Mesenchymal stem cell (in vitro differentiated cells and primary cell): Measurements from ENCODE around the gene PSPC1.

Experiments used
- DNase-seq: peaks from one replicate; pipeline ENCODE4 v3.0.0-alpha.2; 2013
- H2AFZ ChIP-seq: one replicate; pipeline ENCODE4 v1.6.1; 2013; ENCODE audit warnings: low read depth, mild to moderate bottlenecking, control low read depth, inconsistent platforms, low read length, moderate library complexity
- H2AK5ac ChIP-seq: 2 replicates; pipeline ENCODE4 v1.6.1; 2013; ENCODE audit warnings: low read length, moderate library complexity, mild to moderate bottlenecking, inconsistent platforms; ENCODE audit not compliant: severe bottlenecking
- H2BK120ac ChIP-seq: one replicate; pipeline ENCODE4 v1.6.1; 2013; ENCODE audit warnings: low read depth, mild to moderate bottlenecking, inconsistent platforms, low read length, moderate library complexity
- H2BK12ac ChIP-seq, 2 experiments: one replicate each; pipeline ENCODE4 v1.6.1; 2013; ENCODE audit warnings: inconsistent platforms in 2 of 2, low read length in 2 of 2, mild to moderate bottlenecking in 2 of 2, moderate library complexity in 2 of 2, control low read depth in 1 of 2
- H2BK15ac ChIP-seq: one replicate; pipeline ENCODE4 v1.6.1; 2013; ENCODE audit warnings: mild to moderate bottlenecking, low read depth, inconsistent platforms; ENCODE audit not compliant: poor library complexity, severe bottlenecking
- H2BK5ac ChIP-seq: 2 replicates; pipeline ENCODE4 v1.6.1; 2013; ENCODE audit warnings: low read depth, mild to moderate bottlenecking, low read length, control low read depth, inconsistent platforms; ENCODE audit not compliant: poor library complexity, severe bottlenecking
- H3K14ac ChIP-seq, 2 experiments: one replicate each; pipeline ENCODE4 v1.6.1; 2013; ENCODE audit warnings: inconsistent platforms in 2 of 2, low read length in 2 of 2, control low read depth in 1 of 2, mild to moderate bottlenecking in 1 of 2, moderate library complexity in 1 of 2
- H3K18ac ChIP-seq, 2 experiments: one replicate each; pipeline ENCODE4 v1.6.1; 2013; ENCODE audit warnings: inconsistent platforms in 2 of 2, low read length in 2 of 2, control low read depth in 1 of 2, low read depth in 1 of 2, mild to moderate bottlenecking in 1 of 2
- H3K23ac ChIP-seq, 2 experiments: one replicate each; pipeline ENCODE4 v1.6.1; 2013; ENCODE audit warnings: inconsistent platforms in 2 of 2, low read length in 2 of 2, mild to moderate bottlenecking in 2 of 2, moderate library complexity in 2 of 2, control low read depth in 1 of 2
- H3K27ac ChIP-seq: 2 replicates; pipeline ENCODE4 v1.5.1; 2013; ENCODE audit warnings: mild to moderate bottlenecking, moderate library complexity, low read length, control low read depth, inconsistent platforms; ENCODE audit not compliant: poor library complexity, severe bottlenecking
- H3K27me3 ChIP-seq, 2 experiments: 2 replicates each; pipeline versions ENCODE4 v1.6.1 to v1.7.0; 2013; ENCODE audit warnings: low read length in 2 of 2, mild to moderate bottlenecking in 2 of 2, moderate library complexity in 2 of 2, control low read depth in 1 of 2, inconsistent platforms in 1 of 2; ENCODE audit not compliant: control insufficient read depth in 1 of 2, insufficient read depth in 1 of 2
- H3K36me3 ChIP-seq, 2 experiments: 2 replicates each; pipeline versions ENCODE4 v1.6.1 to v1.7.0; 2013; ENCODE audit warnings: low read length in 2 of 2, control low read depth in 1 of 2, inconsistent platforms in 1 of 2, low read depth in 1 of 2, mild to moderate bottlenecking in 1 of 2; ENCODE audit not compliant: insufficient read depth in 2 of 2, control insufficient read depth in 1 of 2
- H3K4ac ChIP-seq, 2 experiments: one replicate each; pipeline ENCODE4 v1.6.1; 2013; ENCODE audit warnings: inconsistent platforms in 2 of 2, low read length in 2 of 2, mild to moderate bottlenecking in 2 of 2, moderate library complexity in 2 of 2, control low read depth in 1 of 2, low read depth in 1 of 2
- H3K4me1 ChIP-seq: 2 replicates; pipeline ENCODE4 v1.6.1; 2013; ENCODE audit warnings: low read depth, low read length, control low read depth; ENCODE audit not compliant: control insufficient read depth, insufficient read depth
- H3K4me2 ChIP-seq: 2 replicates; pipeline ENCODE4 v1.6.1; 2013; ENCODE audit warnings: low read length, mild to moderate bottlenecking, inconsistent platforms; ENCODE audit not compliant: poor library complexity, severe bottlenecking
- H3K4me3 ChIP-seq, 2 experiments: 2 replicates each; pipeline versions ENCODE4 v1.5.1 to v1.7.0; 2013; ENCODE audit warnings: low read length in 2 of 2, mild to moderate bottlenecking in 2 of 2, control low read depth in 1 of 2, low read depth in 1 of 2; ENCODE audit not compliant: insufficient read depth in 1 of 2
- H3K79me1 ChIP-seq: replicated peaks from 2 replicates; pipeline ENCODE4 v1.6.1; 2013; ENCODE audit warnings: mild to moderate bottlenecking, control low read depth, low read length, inconsistent platforms; ENCODE audit not compliant: poor library complexity, severe bottlenecking
- H3K9ac ChIP-seq: 2 replicates; pipeline ENCODE4 v1.7.0; 2013; ENCODE audit warnings: mild to moderate bottlenecking, low read length, moderate library complexity
- H3K9me3 ChIP-seq: 2 replicates; pipeline ENCODE4 v1.7.0; 2013; ENCODE audit warnings: mild to moderate bottlenecking, low read length; ENCODE audit not compliant: control insufficient read depth
- H4K8ac ChIP-seq: one replicate; pipeline ENCODE4 v1.6.1; 2013; ENCODE audit warnings: inconsistent platforms, mild to moderate bottlenecking, low read length, moderate library complexity
- H4K91ac ChIP-seq: one replicate; pipeline ENCODE4 v1.6.1; 2013; ENCODE audit warnings: mild to moderate bottlenecking, low read length, inconsistent platforms
- WGBS: methylation state at CpG from one replicate; pipeline ENCODE4 v1.1.7; 2013; ENCODE audit warnings: mixed read lengths; 5-methylcytosine and 5-hydroxymethylcytosine counted together

The PSPC1 gene

GRCh38 chr13:19672990-19673389, 109.8 kb downstream of the PSPC1 start:
- Histone ChIP-seq H2BK12ac (no peak overlapping the region), H2AFZ (no peak overlapping the region), H2BK120ac (no peak overlapping the region), H3K23ac (no peak overlapping the region), H3K4ac (no peak overlapping the region), H2BK15ac (no peak overlapping the region), H2AK5ac (no peak overlapping the region), H3K9me3 (no peaks in the 10 kb centered on the region), H3K4me2 (no peak overlapping the region), H3K9ac (no peak overlapping the region), H3K4me1 (peaks cover 2% of the 10 kb centered on the region), H3K79me1 (peaks cover 21% of the 10 kb centered on the region), H2BK5ac (no peak overlapping the region), H4K8ac (no peak overlapping the region), H3K36me3 (peaks cover 35 to 95% of the 10 kb centered on the region in 2 experiments), H3K4me3 (no peak overlapping the region), H3K18ac (no peak overlapping the region), H3K27ac (no peak overlapping the region), H3K14ac (no peak overlapping the region), H3K27me3 (no peaks in the 10 kb centered on the region), H4K91ac (no peak overlapping the region)
- 90% methylated on average over 3 of the region's 5 CpGs for WGBS
- no peak for DNase-seq

- WGBS, result no CpG with 5 or more reads among the region's 3 CpGs
- Histone ChIP-seq H2AK5ac (no peak overlapping the region), H4K8ac (no peak overlapping the region), H2BK12ac (no peak overlapping the region), H3K27me3 (no peaks in the 10 kb centered on the region), H4K91ac (no peak overlapping the region), H2BK5ac (no peak overlapping the region), H3K14ac (no peak overlapping the region), H2AFZ (no peak overlapping the region), H3K9me3 (no peaks in the 10 kb centered on the region), H3K18ac (no peak overlapping the region), H3K4me3 (no peak overlapping the region), H2BK15ac (no peak overlapping the region), H3K23ac (no peak overlapping the region), H3K79me1 (peaks cover 20% of the 10 kb centered on the region), H3K9ac (no peak overlapping the region), H3K4ac (no peak overlapping the region), H2BK120ac (no peak overlapping the region), H3K4me1 (peaks cover 2% of the 10 kb centered on the region), H3K36me3 (peaks cover 52 to 99% of the 10 kb centered on the region in 2 experiments), H3K27ac (peak overlapping the region; percentile 21), H3K4me2 (no peak overlapping the region)
- no peak for DNase-seq
Measured at GRCh38 chr13:19670147-19670546, 112.6 kb downstream of the PSPC1 start.

GRCh38 chr13:19668778-19669177, 114.0 kb downstream of the PSPC1 start:
- Histone ChIP-seq H3K18ac (no peak overlapping the region), H2AK5ac (no peak overlapping the region), H3K36me3 (peaks cover 58 to 99% of the 10 kb centered on the region in 2 experiments), H3K4ac (no peak overlapping the region), H2BK15ac (no peak overlapping the region), H4K91ac (no peak overlapping the region), H3K4me3 (no peak overlapping the region), H3K23ac (no peak overlapping the region), H3K9ac (no peak overlapping the region), H2BK5ac (no peak overlapping the region), H2BK120ac (no peak overlapping the region), H3K9me3 (no peaks in the 10 kb centered on the region), H4K8ac (no peak overlapping the region), H2AFZ (no peak overlapping the region), H3K79me1 (peaks cover 16% of the 10 kb centered on the region), H3K27me3 (no peaks in the 10 kb centered on the region), H3K4me1 (peaks cover 2% of the 10 kb centered on the region), H3K4me2 (no peak overlapping the region), H3K14ac (no peak overlapping the region), H3K27ac (no peak overlapping the region), H2BK12ac (no peak overlapping the region)
- DNase-seq, result no peak
- WGBS, result 93% methylated on average over 8 of the region's 9 CpGs

GRCh38 chr13:19665427-19665859, 117.3 kb downstream of the PSPC1 start:
- Histone ChIP-seq H2BK120ac (no peak overlapping the region), H3K18ac (no peak overlapping the region), H3K36me3 (peaks cover 59 to 100% of the 10 kb centered on the region in 2 experiments), H3K4me2 (no peak overlapping the region), H4K8ac (no peak overlapping the region), H3K9ac (no peak overlapping the region), H3K27ac (no peak overlapping the region), H2BK12ac (no peak overlapping the region), H3K27me3 (no peaks in the 10 kb centered on the region), H3K4ac (no peak overlapping the region), H3K4me1 (peaks cover 7% of the 10 kb centered on the region), H4K91ac (no peak overlapping the region), H3K4me3 (no peak overlapping the region), H2BK15ac (no peak overlapping the region), H3K79me1 (peaks cover 22% of the 10 kb centered on the region), H3K9me3 (no peaks in the 10 kb centered on the region), H2AK5ac (no peak overlapping the region), H3K23ac (no peak overlapping the region), H2AFZ (no peak overlapping the region), H2BK5ac (no peak overlapping the region), H3K14ac (no peak overlapping the region)
- 91% methylated on average over 14 of the region's 14 CpGs for WGBS
- DNase-seq, result no peak
